BJ (cell line): ENCODE measurements around the gene NUCKS1. TPM values are rescaled to one million over a fixed set of nuclear protein-coding genes. Genes with fewer than 3 reads are reported as not detected.

Experiments
- CTCF ChIA-PET: fragments of 350-600 bp; formaldehyde crosslinking; extraction: SDS; loops from one replicate; lab custom pipeline; 2021; ENCODE audit warnings: antibody characterized with exemption, inconsistent platforms; lab: Yijun Ruan, JAX
- POLR2A ChIA-PET: fragments of 300-600 bp; sonication (Branson Sonifier 250); formaldehyde crosslinking; extraction: SDS; loops from one replicate; lab custom pipeline; 2021; ENCODE audit warnings: antibody characterized with exemption; lab: Charles Lee
- DNase-seq: peaks from one replicate; pipeline ENCODE4 v3.0.0-alpha.2; 2011; ENCODE audit warnings: low read depth
- H3K27me3 ChIP-seq: 2 replicates; pipeline ENCODE4 v1.6.0; 2011; ENCODE audit warnings: low read length; ENCODE audit not compliant: control insufficient read depth, insufficient read depth
- H3K36me3 ChIP-seq: 2 replicates; pipeline ENCODE4 v1.5.1; 2011; ENCODE audit warnings: low read length; ENCODE audit not compliant: control insufficient read depth, insufficient read depth
- H3K4me3 ChIP-seq: 2 replicates; pipeline ENCODE4 v1.5.1; 2011; ENCODE audit warnings: low read depth, mild to moderate bottlenecking, control low read depth, low read length
- CTCF ChIP-seq: IDR thresholded peaks from 2 replicates; pipeline ENCODE4 v1.5.1; 2011; ENCODE audit warnings: low read depth, mild to moderate bottlenecking, control low read depth, inconsistent platforms, low read length, moderate library complexity; ENCODE audit not compliant: insufficient read depth
- polyA plus RNA-seq: library from polyadenylated mRNA; depleted of rRNA; stranded (reverse); fragments of >200 nt; gene quantifications from 2 replicates; pipeline ENCODE4 v1.2.3, GENCODE V29; 2011

The NUCKS1 gene
- polyA plus RNA-seq, 1 experiment = 33.3 TPM

- ChIA-PET POLR2A (no interaction called here), CTCF (interaction anchor here (1.1 kb wide), 1 partner anchor 8 kb away, joined by 3 read pairs; the partner anchor contains the start of gene RAB29)
- no peak for DNase-seq
- TF ChIP-seq CTCF = no peak
- H3K27me3 ChIP-seq = no peaks in the 10 kb centered on the region
- no peak overlapping the region for H3K4me3 ChIP-seq
- H3K36me3 ChIP-seq = no peaks in the 10 kb centered on the region
These were observed 17.3 kb upstream of the NUCKS1 start for GRCh38 chr1:205767248-205767647.

GRCh38 chr1:205766570-205766969, 16.6 kb upstream of the NUCKS1 start:
- no peak for TF ChIP-seq CTCF
- ChIA-PET POLR2A (no interaction called here), CTCF (interaction anchor here (1.0 to 1.7 kb wide), 3 partner anchors 9 to 26 kb away, joined by 3 to 5 read pairs (median 3); partner anchors contain the start of gene RAB29)

GRCh38 chr1:205766038-205766437, 16.1 kb upstream of the NUCKS1 start:
- ChIA-PET CTCF (interaction anchor here (1.0 to 1.7 kb wide), 3 partner anchors 9 to 26 kb away, joined by 3 to 5 read pairs (median 3); partner anchors contain the start of gene RAB29), POLR2A (interaction anchor here (0.7 kb wide), 1 partner anchor 40 kb away, joined by 12 read pairs; no protein-coding TSS in a partner anchor)
- no peak overlapping the region for H3K4me3 ChIP-seq
- TF ChIP-seq CTCF = no peak
- no peaks in the 10 kb centered on the region for H3K36me3 ChIP-seq
- no peak for DNase-seq
- H3K27me3 ChIP-seq = no peaks in the 10 kb centered on the region

More at GRCh38 chr1:205766570-205766969, 16.6 kb upstream of the NUCKS1 start:
- Histone ChIP-seq H3K4me3 (no peak overlapping the region), H3K27me3 (no peaks in the 10 kb centered on the region), H3K36me3 (no peaks in the 10 kb centered on the region)
- no peak for DNase-seq

GRCh38 chr1:205764578-205764977, 14.6 kb upstream of the NUCKS1 start:
- Histone ChIP-seq H3K4me3 (no peak overlapping the region), H3K36me3 (no peaks in the 10 kb centered on the region), H3K27me3 (no peaks in the 10 kb centered on the region)
- CTCF ChIA-PET = interaction anchor here (1.7 kb wide), 1 partner anchor 28 kb away, joined by 5 read pairs; no protein-coding TSS in a partner anchor
- POLR2A ChIA-PET = interaction anchor here (0.7 kb wide), 1 partner anchor 11 kb away, joined by 8 read pairs; the partner anchor contains the start of gene RAB29
- DNase-seq = no peak
- no peak for TF ChIP-seq CTCF

- ChIA-PET POLR2A (no interaction called here), CTCF (interaction anchor here (0.6 to 1.0 kb wide), 3 partner anchors 12 to 59 kb away, joined by 3 to 4 read pairs (median 3); partner anchors contain the start of gene RAB29)
- H3K27me3 ChIP-seq = no peaks in the 10 kb centered on the region
- no peak for TF ChIP-seq CTCF
- H3K36me3 ChIP-seq = no peaks in the 10 kb centered on the region
- H3K4me3 ChIP-seq = no peak overlapping the region
- no peak for DNase-seq
These were observed 14.0 kb upstream of the NUCKS1 start for GRCh38 chr1:205763980-205764379.
